Osteoblast (primary cell): ENCODE measurements around the gene TRAPPC10. TPM values are rescaled to one million over a fixed set of nuclear protein-coding genes. Genes with fewer than 3 reads are reported as not detected.

Experiments
- DNase-seq: peaks from one replicate; pipeline ENCODE4 v3.0.0; 2011; ENCODE audit warnings: low spot score, mixed read lengths; ENCODE audit not compliant: insufficient read length; ENCODE audit errors: missing footprints
- H2AFZ ChIP-seq: 2 replicates; pipeline ENCODE4 v1.6.0; 2011; ENCODE audit warnings: mild to moderate bottlenecking, low read length
- H3K27ac ChIP-seq: 2 replicates; pipeline ENCODE4 v1.5.1; 2011; ENCODE audit warnings: mild to moderate bottlenecking, low read depth, low read length, moderate library complexity
- H3K27me3 ChIP-seq: 2 replicates; pipeline ENCODE4 v1.6.0; 2012; ENCODE audit warnings: mild to moderate bottlenecking, control low read depth, inconsistent platforms, low read length, moderate library complexity; ENCODE audit not compliant: insufficient read depth
- H3K36me3 ChIP-seq: 2 replicates; pipeline ENCODE4 v1.5.1; 2011; ENCODE audit warnings: mild to moderate bottlenecking, low read length, control low read depth, moderate library complexity; ENCODE audit not compliant: insufficient read depth
- H3K4me1 ChIP-seq: 2 replicates; pipeline ENCODE4 v1.5.1; 2011; ENCODE audit warnings: mild to moderate bottlenecking, low read length, control low read depth, moderate library complexity; ENCODE audit not compliant: insufficient read depth
- H3K4me2 ChIP-seq: 2 replicates; pipeline ENCODE4 v1.6.0; 2011; ENCODE audit warnings: mild to moderate bottlenecking, low read length; ENCODE audit not compliant: insufficient read depth
- H3K4me3 ChIP-seq: fragments of 200-600 bp; sonication (generic); 3 replicates; pipeline ENCODE4 v1.5.1; 2012; ENCODE audit warnings: mild to moderate bottlenecking, low read length, inconsistent platforms; ENCODE audit not compliant: insufficient read depth
- H3K79me2 ChIP-seq: 2 replicates; pipeline ENCODE4 v1.6.0; 2012; ENCODE audit warnings: mild to moderate bottlenecking, low read length, control low read depth, inconsistent platforms; ENCODE audit not compliant: insufficient read depth
- H3K9me3 ChIP-seq: 2 replicates; pipeline ENCODE4 v1.5.1; 2011; ENCODE audit warnings: low read depth, low read length, control low read depth
- H4K20me1 ChIP-seq: 2 replicates; pipeline ENCODE4 v1.6.0; 2012; ENCODE audit warnings: mild to moderate bottlenecking, low read length, control low read depth; ENCODE audit not compliant: insufficient read depth
- CTCF ChIP-seq: IDR thresholded peaks from 2 replicates; pipeline ENCODE4 v1.5.1; 2011; ENCODE audit warnings: mild to moderate bottlenecking, low read depth, low read length, moderate library complexity; ENCODE audit errors: extremely low read depth
- total RNA-seq: library from RNA; depleted of rRNA; stranded (reverse); fragments of >200 nt; gene quantifications from 2 replicates; pipeline ENCODE4 v1.2.3, GENCODE V29; 2012

TRAPPC10 gene
- total RNA-seq, 1 donor, result 36.2 TPM

GRCh38 chr21:44054710-44055109 lies 42.6 kb downstream of the TRAPPC10 start:
- Histone ChIP-seq H2AFZ (no peak overlapping the region), H3K4me1 (peaks cover 42% of the 10 kb centered on the region), H3K36me3 (peaks cover 32% of the 10 kb centered on the region), H3K9me3 (no peaks in the 10 kb centered on the region), H3K27ac (peak overlapping the region; percentile 68), H3K27me3 (no peaks in the 10 kb centered on the region), H3K79me2 (peaks cover 81% of the 10 kb centered on the region), H3K4me2 (no peak overlapping the region), H4K20me1 (no peaks in the 10 kb centered on the region), H3K4me3 (no peak overlapping the region)
- peak; percentile 77 for DNase-seq
- no peak for TF ChIP-seq CTCF

- H4K20me1 ChIP-seq, result no peaks in the 10 kb centered on the region
- H3K27me3 ChIP-seq, result no peaks in the 10 kb centered on the region
- H3K4me3 ChIP-seq, result no peak overlapping the region
- no peak overlapping the region for H3K4me2 ChIP-seq
- TF ChIP-seq CTCF, result no peak
- no peak overlapping the region for H3K27ac ChIP-seq
- DNase-seq, result peak; percentile 23
- no peak overlapping the region for H2AFZ ChIP-seq
- peaks cover 41% of the 10 kb centered on the region for H3K36me3 ChIP-seq
- H3K79me2 ChIP-seq, result peaks cover 66% of the 10 kb centered on the region
- H3K9me3 ChIP-seq, result no peaks in the 10 kb centered on the region
- peaks cover 19% of the 10 kb centered on the region for H3K4me1 ChIP-seq
Observed at GRCh38 chr21:44057055-44057454, 44.9 kb downstream of the TRAPPC10 start.

GRCh38 chr21:44057960-44058651 lies 46.0 kb downstream of the TRAPPC10 start:
- peaks cover 12% of the 10 kb centered on the region for H3K4me1 ChIP-seq
- H4K20me1 ChIP-seq, result no peaks in the 10 kb centered on the region
- peak; percentile 19 for DNase-seq
- peaks cover 58% of the 10 kb centered on the region for H3K79me2 ChIP-seq
- no peaks in the 10 kb centered on the region for H3K27me3 ChIP-seq
- H3K4me3 ChIP-seq, result no peak overlapping the region
- TF ChIP-seq CTCF, result no peak
- no peaks in the 10 kb centered on the region for H3K9me3 ChIP-seq
- H2AFZ ChIP-seq, result no peak overlapping the region
- H3K36me3 ChIP-seq, result peaks cover 45% of the 10 kb centered on the region
- no peak overlapping the region for H3K4me2 ChIP-seq
- H3K27ac ChIP-seq, result no peak overlapping the region

- H3K27me3 ChIP-seq, result no peaks in the 10 kb centered on the region
- DNase-seq, result peak; percentile 79
- no peak overlapping the region for H2AFZ ChIP-seq
- no peak overlapping the region for H3K4me2 ChIP-seq
- TF ChIP-seq CTCF, result no peak
- no peak overlapping the region for H3K4me3 ChIP-seq
- H3K36me3 ChIP-seq, result peaks cover 50% of the 10 kb centered on the region
- H3K9me3 ChIP-seq, result no peaks in the 10 kb centered on the region
- peaks cover 12% of the 10 kb centered on the region for H3K4me1 ChIP-seq
- H3K27ac ChIP-seq, result no peak overlapping the region
- peaks cover 53% of the 10 kb centered on the region for H3K79me2 ChIP-seq
- H4K20me1 ChIP-seq, result no peaks in the 10 kb centered on the region
Observed at GRCh38 chr21:44058652-44058964, 46.5 kb downstream of the TRAPPC10 start.
